HCT116 (cell line): ENCODE data around the gene CAPN1. TPM values are rescaled to one million over a fixed set of nuclear protein-coding genes. Genes with fewer than 3 reads are reported as not detected.
A peak's percentile ranks its signal among the peaks of the same experiment; 100 is the strongest.

Experiments
- ATAC-seq: fragments of 200-7000 bp; cut with Tn5 transposase; 2 replicates; pipeline ENCODE4 v1.9.1; 2020; ENCODE audit warnings: mild to moderate bottlenecking, moderate library complexity
- BruUV-seq: library from RNA; stranded (reverse); fragments of 400-500 nt; replicated peaks from 2 replicates; lab custom pipeline; 2021; lab: Mats Ljungman, UMichigan
- CTCF ChIA-PET: fragments of 300-600 bp; sonication (Branson Sonifier 250); formaldehyde crosslinking; loops from one replicate; lab custom pipeline; 2021; ENCODE audit warnings: antibody characterized with exemption; lab: Charles Lee
- POLR2A ChIA-PET: fragments of 300-600, 350-600 bp; sonication (Branson Sonifier 250); formaldehyde crosslinking; loops from one replicate; lab custom pipeline; 2021; ENCODE audit warnings: antibody characterized with exemption; lab: Charles Lee
- RAD21 ChIA-PET, 2 experiments: fragments of 300-600 bp; sonication (Branson Sonifier 250); formaldehyde crosslinking; loops; one replicate each; lab custom pipeline; 2023; ENCODE audit warnings: low total read pairs in 2 of 2; ENCODE audit not compliant: uncharacterized antibody in 2 of 2, unreplicated experiment in 2 of 2, low non-redundant PET in 1 of 2; lab: Charles Lee
- DNase-seq: peaks from one replicate; pipeline ENCODE4 v3.0.0-alpha.2; 2010; ENCODE audit warnings: low read depth, low spot score
- H2AFZ ChIP-seq: fragments of 200-600 bp; shearing (Covaris generic), sonication (generic); 2 replicates; pipeline ENCODE4 v1.6.1; 2017; ENCODE audit warnings: low read depth, mixed run types, mixed read lengths, antibody characterized with exemption, low read length; ENCODE audit not compliant: poor library complexity, severe bottlenecking
- H3K27ac ChIP-seq: 2 replicates; pipeline ENCODE4 v1.5.1; 2012; ENCODE audit warnings: low read depth, low read length
- H3K27me3 ChIP-seq: fragments of 200-600 bp; sonication (generic); 2 replicates; pipeline ENCODE4 v1.6.1; 2016; ENCODE audit warnings: mixed run types, low read length, mixed read lengths; ENCODE audit not compliant: insufficient read depth
- H3K36me3 ChIP-seq, 2 experiments: fragments of 200-500 bp in 1 of 2; fragments of 200-600 bp in 1 of 2; sonication (Bioruptor generic) in 1 of 2; sonication (generic) in 1 of 2; 2 replicates each; pipeline versions ENCODE4 v1.5.1 to v1.6.1; 2014 to 2016; ENCODE audit warnings: low read length in 2 of 2, inconsistent platforms in 1 of 2, mixed read lengths in 1 of 2, mixed run types in 1 of 2; ENCODE audit not compliant: insufficient read depth in 2 of 2, control insufficient read depth in 1 of 2
- H3K4me1 ChIP-seq, 2 experiments: fragments of 200-600 bp in 1 of 2; sonication (generic) in 1 of 2; 2 replicates each; pipeline versions ENCODE4 v1.5.1 to v1.6.1; 2012 to 2017; ENCODE audit warnings: low read length in 2 of 2, inconsistent platforms in 1 of 2, mild to moderate bottlenecking in 1 of 2, mixed read lengths in 1 of 2, mixed run types in 1 of 2, moderate library complexity in 1 of 2; ENCODE audit not compliant: insufficient read depth in 2 of 2, control insufficient read depth in 1 of 2
- H3K4me2 ChIP-seq: fragments of 200-600 bp; sonication (generic); 2 replicates; pipeline ENCODE4 v1.6.1; 2017; ENCODE audit warnings: mixed run types, low read length, mixed read lengths
- H3K4me3 ChIP-seq, 2 experiments: fragments of 200-600 bp in 1 of 2; sonication (generic) in 1 of 2; replicated peaks in 1 of 2; 2 replicates each; pipeline ENCODE4 v1.5.1; 2011 to 2016; ENCODE audit warnings: low read length in 2 of 2, control low read depth in 1 of 2, low read depth in 1 of 2, mild to moderate bottlenecking in 1 of 2, mixed read lengths in 1 of 2, mixed run types in 1 of 2
- H3K79me2 ChIP-seq: fragments of 200-600 bp; sonication (generic); 2 replicates; pipeline ENCODE4 v1.6.1; 2017; ENCODE audit warnings: mild to moderate bottlenecking, mixed run types, low read length, moderate library complexity, mixed read lengths; ENCODE audit not compliant: insufficient read depth
- H3K9ac ChIP-seq: fragments of 200-600 bp; sonication (generic); 2 replicates; pipeline ENCODE4 v1.6.1; 2016; ENCODE audit warnings: low read length, mixed read lengths
- H3K9me2 ChIP-seq: fragments of 200-600 bp; sonication (generic), shearing (Covaris generic); 2 replicates; pipeline ENCODE4 v1.6.1; 2017; ENCODE audit warnings: mixed run types, mild to moderate bottlenecking, moderate library complexity; ENCODE audit not compliant: insufficient read depth
- H3K9me3 ChIP-seq, 2 experiments: fragments of 200-500 bp in 1 of 2; fragments of 200-600 bp in 1 of 2; sonication (Bioruptor generic) in 1 of 2; sonication (generic) in 1 of 2; 2 replicates each; pipeline ENCODE4 v1.6.1; 2014 to 2017; ENCODE audit warnings: low read length in 2 of 2, mixed read lengths in 2 of 2, inconsistent platforms in 1 of 2, low read depth in 1 of 2, mild to moderate bottlenecking in 1 of 2, mixed run types in 1 of 2, moderate library complexity in 1 of 2; ENCODE audit not compliant: control insufficient read depth in 1 of 2, insufficient read depth in 1 of 2
- H4K20me1 ChIP-seq: fragments of 200-600 bp; sonication (generic), shearing (Covaris generic); 2 replicates; pipeline ENCODE4 v1.6.1; 2017; ENCODE audit warnings: mixed run types, mild to moderate bottlenecking, moderate library complexity; ENCODE audit not compliant: insufficient read depth
- EGR1 ChIP-seq: IDR thresholded peaks from 2 replicates; pipeline ENCODE4 v1.6.1; 2012; ENCODE audit warnings: low read depth
- JUND ChIP-seq: IDR thresholded peaks from 2 replicates; pipeline ENCODE4 v1.6.1; 2012
- POLR2A ChIP-seq: IDR thresholded peaks from 2 replicates; pipeline ENCODE4 v1.7.0; 2011; ENCODE audit warnings: borderline replicate concordance; ENCODE audit not compliant: insufficient read depth, insufficient read length; ENCODE audit errors: extremely low read depth
- POLR2AphosphoS5 ChIP-seq: IDR thresholded peaks from 2 replicates; pipeline ENCODE4 v1.6.1; 2011; ENCODE audit warnings: mild to moderate bottlenecking, low read depth, low read length, moderate library complexity
- SRF ChIP-seq: IDR thresholded peaks from 2 replicates; pipeline ENCODE4 v1.6.1; 2012; ENCODE audit warnings: low read depth
- TCF7L2 ChIP-seq: IDR thresholded peaks from 2 replicates; pipeline ENCODE4 v1.7.0; 2011; ENCODE audit warnings: borderline replicate concordance, inconsistent platforms; ENCODE audit not compliant: insufficient read depth, insufficient read length; ENCODE audit errors: extremely low read depth
- YY1 ChIP-seq: IDR thresholded peaks from 2 replicates; pipeline ENCODE4 v1.6.1; 2011; ENCODE audit warnings: low read length, low read depth, moderate library complexity, mild to moderate bottlenecking; ENCODE audit not compliant: insufficient replicate concordance; ENCODE audit errors: extremely low read depth
- ZFX ChIP-seq: fragments of 450-650 bp; IDR thresholded peaks from 2 replicates; pipeline ENCODE4 v1.6.1; 2017
- intact Hi-C: fragments of 100-400 bp; cut with micrococcal nuclease; formaldehyde crosslinking; loops from 2 replicates; pipeline ENCODE4 v1.10.0; 2022
- total RNA-seq: library from RNA; stranded (reverse); gene quantifications from one replicate; pipeline ENCODE4 v1.2.1, GENCODE V29; 2021; ENCODE audit not compliant: unreplicated experiment
- TF ChIP-seq, protein P1 (sequence below): IDR thresholded peaks from 2 replicates; pipeline ENCODE4 v1.6.1; 2011; ENCODE audit warnings: mild to moderate bottlenecking, low read length, moderate library complexity; ENCODE audit not compliant: insufficient replicate concordance; ENCODE audit errors: extremely low read depth

The CAPN1 gene
- total RNA-seq, 1 experiment from 2014 or later = 279 TPM

DNA sequence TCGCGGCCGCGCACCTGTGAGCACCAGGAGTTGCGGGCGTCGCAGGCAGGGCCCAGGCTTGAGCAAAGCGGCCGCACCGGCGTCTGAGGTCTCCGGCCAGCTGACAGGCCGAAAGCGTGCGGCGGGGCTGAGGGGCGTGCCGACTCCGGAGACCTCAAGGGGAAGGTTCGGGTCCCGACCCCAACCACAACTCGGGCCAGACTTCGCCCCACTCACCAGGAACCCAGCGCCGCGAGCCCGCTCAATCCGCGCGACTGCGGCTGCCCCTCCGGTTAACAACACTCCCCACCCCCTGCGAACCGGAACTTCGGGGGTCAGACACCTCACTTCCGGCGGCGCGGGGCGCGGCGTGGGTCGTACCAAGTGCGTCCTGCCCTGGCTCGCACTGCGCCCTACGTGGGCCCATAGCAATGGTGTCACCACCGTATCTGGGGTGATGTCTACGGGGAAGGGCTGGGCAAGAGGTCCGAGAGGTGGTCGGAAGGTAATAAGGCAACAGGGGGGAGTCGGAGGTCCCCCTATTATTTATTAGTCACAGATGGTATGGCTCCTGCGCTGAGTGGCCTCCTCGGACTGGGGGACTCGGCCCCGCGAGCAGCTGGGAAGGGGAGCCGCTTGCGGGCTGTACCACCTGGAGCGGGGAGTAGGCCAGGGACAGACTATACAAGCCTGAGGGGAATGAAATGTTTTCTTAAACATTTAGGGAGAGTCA is 47.3 kb upstream of the CAPN1 start, which contains the start of gene SYVN1:
TSS of gene SYVN1 (minus strand) at position 280 of the 712 bp plus-strand sequence. CDS start 918 bp downstream, outside the sequence.
- Histone ChIP-seq H3K36me3 (peaks cover 14 to 29% of the 10 kb centered on the region in 2 experiments; a peak in 3 of 4 replicates), H3K9me2 (no peaks in the 10 kb centered on the region), H3K4me1 (peaks cover 9 to 28% of the 10 kb centered on the region in 2 experiments; a peak in 3 of 4 replicates), H3K4me2 (peak within 1 kb of the TSS; percentile 95), H3K9ac (peak within 1 kb of the TSS; percentile 89), H3K27ac (peak within 1 kb of the TSS; percentile 89), H3K79me2 (peaks cover 27% of the 10 kb centered on the region), H3K9me3 (no peaks in the 10 kb centered on the region), H3K4me3 (peak within 1 kb of the TSS; percentile 81 to 98), H3K27me3 (no peaks in the 10 kb centered on the region), H2AFZ (no peak within 1 kb of the TSS), H4K20me1 (no peaks in the 10 kb centered on the region)
- TF ChIP-seq POLR2A (peak; percentile 26), SRF (no peak), TCF7L2 (peak; percentile 61), EGR1 (no peak), YY1 (peak; percentile 41), POLR2AphosphoS5 (peak; percentile 73), JUND (no peak), ZFX (peak; percentile 73; the same call in 1 of the 2 replicates)
- TF ChIP-seq, protein P1, sequence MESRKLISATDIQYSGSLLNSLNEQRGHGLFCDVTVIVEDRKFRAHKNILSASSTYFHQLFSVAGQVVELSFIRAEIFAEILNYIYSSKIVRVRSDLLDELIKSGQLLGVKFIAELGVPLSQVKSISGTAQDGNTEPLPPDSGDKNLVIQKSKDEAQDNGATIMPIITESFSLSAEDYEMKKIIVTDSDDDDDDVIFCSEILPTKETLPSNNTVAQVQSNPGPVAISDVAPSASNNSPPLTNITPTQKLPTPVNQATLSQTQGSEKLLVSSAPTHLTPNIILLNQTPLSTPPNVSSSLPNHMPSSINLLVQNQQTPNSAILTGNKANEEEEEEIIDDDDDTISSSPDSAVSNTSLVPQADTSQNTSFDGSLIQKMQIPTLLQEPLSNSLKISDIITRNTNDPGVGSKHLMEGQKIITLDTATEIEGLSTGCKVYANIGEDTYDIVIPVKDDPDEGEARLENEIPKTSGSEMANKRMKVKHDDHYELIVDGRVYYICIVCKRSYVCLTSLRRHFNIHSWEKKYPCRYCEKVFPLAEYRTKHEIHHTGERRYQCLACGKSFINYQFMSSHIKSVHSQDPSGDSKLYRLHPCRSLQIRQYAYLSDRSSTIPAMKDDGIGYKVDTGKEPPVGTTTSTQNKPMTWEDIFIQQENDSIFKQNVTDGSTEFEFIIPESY = peak; percentile 43
- ChIA-PET POLR2A (interaction anchor here (0.6 to 4.1 kb wide), 17 partner anchors 9 to 331 kb away, joined by 3 to 52 read pairs (median 4); partner anchors contain the start of genes CAPN1, FAU, MRPL49 and NEAT1), RAD21 (interaction anchor here (0.6 to 1.1 kb wide), 3 partner anchors 12 to 47 kb away, joined by 3 to 4 read pairs (median 3); partner anchors contain the start of genes CAPN1 (in 1 of the 2), FAU (in 1 of the 2) and MRPL49 (in 1 of the 2)), CTCF (interaction anchor here (1.2 to 2.6 kb wide), 6 partner anchors 10 to 46 kb away, joined by 3 to 9 read pairs (median 5); partner anchors contain the start of genes TM7SF2 and ZNHIT2)
- intact Hi-C loops = loop anchor here (2.0 kb wide), 1 partner anchor 46 kb away; the partner anchor contains the start of gene CAPN1
- DNase-seq (peak; percentile 75), ATAC-seq (peak; percentile 76)
- BruUV-seq = no TSS peak
